Measurements from ENCODE around the gene NETO2. TPM values are rescaled to one million over a fixed set of nuclear protein-coding genes. Genes with fewer than 3 reads are reported as not detected.

Gene NETO2
- 26.4 and 150 TPM in 2 replicates for total RNA-seq

GRCh38 chr16:47143677-47144558 is at the start of gene NETO2:
NETO2 (minus strand) TSS chr16:47143945; CDS start chr16:47143612, 333 bp downstream.

Other genes with a start within 250 kb of the NETO2 start
- 46.3 and 54.6 TPM in 2 replicates for gene DNAJA2, start 170.3 kb downstream of the NETO2 start, total RNA-seq

Data from smooth muscle cell of the pulmonary artery (primary cell).